HepG2 (cell line): ENCODE data around the gene CACNA1C. TPM values are rescaled to one million over a fixed set of nuclear protein-coding genes. Genes with fewer than 3 reads are reported as not detected.

Source experiments
- ATAC-seq: fragments of 200-7000 bp; cut with Tn5 transposase; 3 replicates; pipeline ENCODE4 v1.9.1; 2020; ENCODE audit warnings: mild to moderate bottlenecking, moderate library complexity
- BruUV-seq: library from RNA; stranded (reverse); fragments of 400-500 nt; replicated peaks from 2 replicates; lab custom pipeline; 2021; lab: Mats Ljungman, UMichigan
- CTCF ChIA-PET: fragments of 300-600 bp; formaldehyde crosslinking; extraction: SDS; loops from one replicate; lab custom pipeline; 2021; ENCODE audit warnings: low total read pairs, inconsistent platforms, low intra/inter-chr PET ratio; lab: Yijun Ruan, JAX
- POLR2A ChIA-PET: fragments of 350-600 bp; sonication (Branson Sonifier 250); formaldehyde crosslinking; loops from one replicate; lab custom pipeline; 2020; ENCODE audit warnings: antibody characterized with exemption, inconsistent platforms; lab: Yijun Ruan, JAX
- DNase-seq: peaks from one replicate; pipeline ENCODE4 v3.0.0-alpha.2; 2015; ENCODE audit warnings: low spot score
- FAIRE-seq: peaks from 3 replicates; lab custom pipeline; 2011; peaks lifted over from hg19 to GRCh38; lab: Jason Lieb, UNC
- H2AFZ ChIP-seq: one replicate; pipeline ENCODE4 v1.6.1; 2011; ENCODE audit warnings: low read length, inconsistent platforms
- H3K27ac ChIP-seq: fragments of 300-600 bp; 3 replicates; pipeline ENCODE4 v1.8.0; 2011; ENCODE audit warnings: mixed run types, mild to moderate bottlenecking, mixed read lengths, low read length, inconsistent platforms; ENCODE audit not compliant: insufficient read depth; ENCODE audit errors: extremely low read length
- H3K27me3 ChIP-seq, 2 experiments: fragments of 200-600 bp in 1 of 2; 2 replicates in 1 of 2; 3 replicates in 1 of 2; pipeline versions ENCODE4 v1.6.0 to v1.8.0; 2011; ENCODE audit warnings: low read length in 2 of 2, mild to moderate bottlenecking in 2 of 2, moderate library complexity in 2 of 2, inconsistent platforms in 1 of 2; ENCODE audit not compliant: insufficient read depth in 2 of 2, control insufficient read depth in 1 of 2
- H3K36me3 ChIP-seq, 2 experiments: fragments of 200-600 bp in 1 of 2; replicated peaks in 1 of 2; 2 replicates in 1 of 2; 3 replicates in 1 of 2; pipeline versions ENCODE4 v1.5.1 to v1.8.0; 2011; ENCODE audit warnings: low read length in 2 of 2, inconsistent platforms in 1 of 2; ENCODE audit not compliant: insufficient read depth in 2 of 2, control insufficient read depth in 1 of 2
- H3K4me1 ChIP-seq: 2 replicates; pipeline ENCODE4 v1.5.1; 2012; ENCODE audit warnings: low read length, inconsistent platforms; ENCODE audit not compliant: insufficient read depth
- H3K4me2 ChIP-seq: 2 replicates; pipeline ENCODE4 v1.6.0; 2011; ENCODE audit warnings: low read depth, low read length, inconsistent platforms
- H3K4me3 ChIP-seq, 3 experiments: fragments of 200-600 bp in 1 of 3; sonication (generic), shearing (Covaris generic) in 1 of 3; replicated peaks in 1 of 3; 2 replicates each; pipeline ENCODE4 v1.5.1; 2011 to 2016; ENCODE audit warnings: low read length in 3 of 3, inconsistent platforms in 2 of 3, low read depth in 2 of 3, mild to moderate bottlenecking in 2 of 3, control low read depth in 1 of 3, mixed read lengths in 1 of 3; ENCODE audit not compliant: insufficient read depth in 1 of 3
- H3K79me2 ChIP-seq: one replicate; pipeline ENCODE4 v1.6.1; 2011; ENCODE audit warnings: low read length, inconsistent platforms; ENCODE audit not compliant: insufficient read depth
- H3K9ac ChIP-seq: 2 replicates; pipeline ENCODE4 v1.6.0; 2011; ENCODE audit warnings: mild to moderate bottlenecking, low read depth, low read length, inconsistent platforms; ENCODE audit not compliant: insufficient read depth
- H3K9me3 ChIP-seq: 2 replicates; pipeline ENCODE4 v1.5.1; 2012; ENCODE audit warnings: mild to moderate bottlenecking, low read length
- H4K20me1 ChIP-seq: 2 replicates; pipeline ENCODE4 v1.6.0; 2011; ENCODE audit warnings: inconsistent platforms, mild to moderate bottlenecking, low read length, moderate library complexity; ENCODE audit not compliant: insufficient read depth
- HNRNPLL ChIP-seq: fragments of 200-400 bp; formaldehyde crosslinking; IDR thresholded peaks from 2 replicates; pipeline ENCODE4 v1.6.1; 2017; ENCODE audit warnings: mild to moderate bottlenecking, low read depth, low read length; ENCODE audit not compliant: poor library complexity, severe bottlenecking
- RAD21 ChIP-seq: fragments of 450-650 bp; formaldehyde crosslinking; IDR thresholded peaks from 2 replicates; pipeline ENCODE4 v1.5.0; 2020; ENCODE audit warnings: mild to moderate bottlenecking
- SMAD1 ChIP-seq: sonication (generic); formaldehyde crosslinking; IDR thresholded peaks from 2 replicates; pipeline ENCODE4 v1.4.0; 2020; ENCODE audit warnings: missing genetic modification reagents, low read depth, mild to moderate bottlenecking, borderline replicate concordance
- SMC3 ChIP-seq: IDR thresholded peaks from 2 replicates; pipeline ENCODE4 v1.6.1; 2011; ENCODE audit warnings: low read length, improper control_type of control experiment
- ZNF24 ChIP-seq: fragments of 450-650 bp; IDR thresholded peaks from 2 replicates; pipeline ENCODE4 v1.6.1; 2017; ENCODE audit warnings: antibody characterized with exemption, mild to moderate bottlenecking
- ZNF329 ChIP-seq: sonication (generic); formaldehyde crosslinking; IDR thresholded peaks from 2 replicates; pipeline ENCODE4 v1.9.0; 2021; ENCODE audit warnings: low read depth, mild to moderate bottlenecking, missing genetic modification reagents
- ZNF33A ChIP-seq: sonication (generic); formaldehyde crosslinking; IDR thresholded peaks from 2 replicates; pipeline ENCODE4 v1.5.1; 2020; ENCODE audit warnings: missing genetic modification reagents, mild to moderate bottlenecking, moderate library complexity, borderline replicate concordance
- ZNF367 ChIP-seq: sonication (generic); formaldehyde crosslinking; IDR thresholded peaks from 2 replicates; pipeline ENCODE4 v1.4.0; 2020; ENCODE audit warnings: missing genetic modification reagents, borderline replicate concordance
- WGBS: methylation state at CpG from one replicate; pipeline ENCODE4 v1.1.6; 2017; ENCODE audit warnings: low lambda C conversion rate; 5-methylcytosine and 5-hydroxymethylcytosine counted together
- in situ Hi-C: cut with HindIII; loops from 2 replicates; pipeline ENCODE4 v1.10.0; 2017; ENCODE audit warnings: low pct_unique_long_range_greater_than_20kb; ENCODE audit not compliant: extremely low pct_ligation_motif_present
- intact Hi-C: fragments of 100-400 bp; cut with micrococcal nuclease; formaldehyde crosslinking; loops from one replicate; pipeline ENCODE4 v1.10.0; 2022; ENCODE audit not compliant: unreplicated experiment
- polyA plus RNA-seq, 8 experiments: library from polyadenylated mRNA; depleted of rRNA in 3 of 8; stranded (reverse) in 7 of 8; unstranded in 1 of 8; fragments of >200 nt; fragmentation: Illumina TruSeq in 4 of 8; extraction: Trizol in 4 of 8; gene quantifications; 2 replicates each; pipeline versions ENCODE4 v1.2.1 to v1.2.3, GENCODE V29; 2011 to 2016; ENCODE audit warnings: low read depth in 4 of 8, missing spikeins in 1 of 8, mixed read lengths in 1 of 8; ENCODE audit not compliant: insufficient read depth in 1 of 8
- total RNA-seq, 5 experiments: library from RNA; depleted of rRNA; stranded (reverse); fragments of >200 nt; fragmentation: Illumina TruSeq; extraction: Trizol; gene quantifications; 2 replicates each; pipeline ENCODE4 v1.2.3, GENCODE V29; 2016; ENCODE audit warnings: low read depth in 1 of 5
- TF ChIP-seq, protein P1 (sequence below): sonication (generic); formaldehyde crosslinking; IDR thresholded peaks from 2 replicates; pipeline ENCODE4 v1.5.0; 2020; ENCODE audit warnings: mild to moderate bottlenecking, missing genetic modification reagents, moderate library complexity
- TF ChIP-seq, protein P2 (sequence below): IDR thresholded peaks from 2 replicates; pipeline ENCODE4 v1.6.1; 2016; ENCODE audit warnings: missing compliant biosample characterization, missing genetic modification reagents, borderline replicate concordance
- TF ChIP-seq, protein P3 (sequence below): fragments of 450-650 bp; IDR thresholded peaks from 2 replicates; pipeline ENCODE4 v1.6.1; 2017; ENCODE audit warnings: mild to moderate bottlenecking
- TF ChIP-seq, protein P4 (sequence below): sonication (generic); formaldehyde crosslinking; IDR thresholded peaks from 2 replicates; pipeline ENCODE4 v1.4.0; 2020; ENCODE audit warnings: mild to moderate bottlenecking, missing genetic modification reagents, borderline replicate concordance

Gene CACNA1C
- total and polyA plus RNA-seq, 2 of the 13 experiments (the other 11 are each of a cell fraction or from before 2014, with no cell fraction given): not detected

DNA sequence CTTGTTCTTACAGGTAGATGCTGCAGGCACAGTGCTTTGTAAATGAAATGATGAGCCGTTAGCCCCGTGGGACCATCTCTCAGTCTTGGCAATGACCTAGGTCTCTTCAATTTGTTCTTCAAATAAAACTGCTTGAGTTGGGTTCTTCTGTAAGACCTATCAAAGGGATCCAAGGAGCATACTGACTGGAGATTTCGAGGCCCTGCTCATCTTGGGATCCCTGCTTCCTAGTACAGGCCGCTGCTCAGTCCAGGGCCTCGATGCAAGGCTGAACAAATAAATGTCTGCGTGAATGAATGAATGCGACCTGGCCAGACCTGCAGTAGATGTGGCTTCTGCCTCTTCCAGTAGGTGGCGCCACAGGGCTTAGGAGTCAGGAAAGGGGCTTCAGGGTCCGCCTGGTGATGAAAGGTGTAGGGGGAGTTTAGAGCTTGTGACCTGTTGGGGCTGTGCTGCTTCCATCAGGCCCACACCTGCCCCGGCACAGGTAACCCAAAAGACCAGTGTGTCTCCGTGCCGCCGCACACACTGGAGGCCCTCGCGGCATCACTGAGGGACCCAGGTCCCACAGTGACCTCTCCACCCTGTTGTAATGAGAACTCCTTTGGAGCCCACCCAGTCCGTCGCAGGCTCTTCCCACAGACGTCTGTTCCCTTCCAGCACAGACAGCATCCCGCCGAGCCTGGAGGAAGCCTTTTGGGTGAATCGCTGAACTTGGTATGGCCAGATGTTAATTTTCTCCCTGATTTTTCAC is 4.4 kb downstream of the CACNA1C start (continued):
- TF ChIP-seq, protein P1, sequence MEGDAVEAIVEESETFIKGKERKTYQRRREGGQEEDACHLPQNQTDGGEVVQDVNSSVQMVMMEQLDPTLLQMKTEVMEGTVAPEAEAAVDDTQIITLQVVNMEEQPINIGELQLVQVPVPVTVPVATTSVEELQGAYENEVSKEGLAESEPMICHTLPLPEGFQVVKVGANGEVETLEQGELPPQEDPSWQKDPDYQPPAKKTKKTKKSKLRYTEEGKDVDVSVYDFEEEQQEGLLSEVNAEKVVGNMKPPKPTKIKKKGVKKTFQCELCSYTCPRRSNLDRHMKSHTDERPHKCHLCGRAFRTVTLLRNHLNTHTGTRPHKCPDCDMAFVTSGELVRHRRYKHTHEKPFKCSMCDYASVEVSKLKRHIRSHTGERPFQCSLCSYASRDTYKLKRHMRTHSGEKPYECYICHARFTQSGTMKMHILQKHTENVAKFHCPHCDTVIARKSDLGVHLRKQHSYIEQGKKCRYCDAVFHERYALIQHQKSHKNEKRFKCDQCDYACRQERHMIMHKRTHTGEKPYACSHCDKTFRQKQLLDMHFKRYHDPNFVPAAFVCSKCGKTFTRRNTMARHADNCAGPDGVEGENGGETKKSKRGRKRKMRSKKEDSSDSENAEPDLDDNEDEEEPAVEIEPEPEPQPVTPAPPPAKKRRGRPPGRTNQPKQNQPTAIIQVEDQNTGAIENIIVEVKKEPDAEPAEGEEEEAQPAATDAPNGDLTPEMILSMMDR (CRISPR knock-in tag): peak; percentile 94
- TF ChIP-seq, protein P2, sequence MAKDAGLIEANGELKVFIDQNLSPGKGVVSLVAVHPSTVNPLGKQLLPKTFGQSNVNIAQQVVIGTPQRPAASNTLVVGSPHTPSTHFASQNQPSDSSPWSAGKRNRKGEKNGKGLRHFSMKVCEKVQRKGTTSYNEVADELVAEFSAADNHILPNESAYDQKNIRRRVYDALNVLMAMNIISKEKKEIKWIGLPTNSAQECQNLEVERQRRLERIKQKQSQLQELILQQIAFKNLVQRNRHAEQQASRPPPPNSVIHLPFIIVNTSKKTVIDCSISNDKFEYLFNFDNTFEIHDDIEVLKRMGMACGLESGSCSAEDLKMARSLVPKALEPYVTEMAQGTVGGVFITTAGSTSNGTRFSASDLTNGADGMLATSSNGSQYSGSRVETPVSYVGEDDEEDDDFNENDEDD (CRISPR knock-in tag): no peak
- TF ChIP-seq ZNF24 (peak; percentile 93), ZNF367 (CRISPR knock-in tag) (no peak), SMC3 (peak; percentile 81), RAD21 (CRISPR knock-in tag) (peak; percentile 76), ZNF329 (CRISPR knock-in tag) (no peak)

DNA sequence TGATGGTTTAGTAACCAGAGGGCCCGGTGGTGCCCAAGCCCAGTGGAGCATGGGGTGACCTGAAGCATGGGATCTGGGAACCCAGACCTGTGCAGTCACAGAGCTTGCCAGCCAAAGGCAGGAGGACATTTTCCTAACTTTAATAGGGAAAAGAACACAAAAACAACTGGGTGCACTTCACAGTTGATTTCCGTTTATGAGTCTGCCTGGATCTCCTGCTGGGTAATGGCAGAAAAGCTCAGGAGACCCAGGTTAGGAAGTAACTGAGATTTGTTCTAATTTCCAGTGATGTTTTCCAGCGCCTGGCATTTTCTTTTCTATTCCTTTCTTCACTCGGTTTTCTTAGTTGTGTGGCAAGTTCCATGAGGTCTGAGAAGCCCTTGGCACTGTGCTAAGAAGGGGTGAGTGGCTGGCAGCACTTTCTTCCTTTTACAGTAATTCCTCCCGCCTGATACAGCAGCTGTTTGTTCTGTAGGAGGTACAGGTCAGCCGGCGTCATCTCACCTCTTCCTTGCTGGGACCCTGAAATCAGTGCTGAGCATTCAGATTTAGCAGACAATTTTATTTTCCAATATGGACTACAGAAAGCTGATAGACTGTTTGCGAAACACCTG is 5.1 kb downstream of the CACNA1C start:
- Histone ChIP-seq H2AFZ (no peak overlapping the region), H3K4me1 (peaks cover 5% of the 10 kb centered on the region; the same call in 1 of the 2 replicates), H4K20me1 (no peaks in the 10 kb centered on the region), H3K4me2 (no peak overlapping the region), H3K4me3 (no peak overlapping the region), H3K9ac (no peak overlapping the region), H3K36me3 (no peaks in the 10 kb centered on the region), H3K27ac (no peak overlapping the region), H3K27me3 (peaks cover 3 to 86% of the 10 kb centered on the region in 2 experiments), H3K9me3 (no peaks in the 10 kb centered on the region), H3K79me2 (no peaks in the 10 kb centered on the region)
- in situ Hi-C loops (loop anchor here (5.0 to 10.0 kb wide), 2 partner anchors 224 to 527 kb away; no protein-coding TSS in a partner anchor), intact Hi-C loops (loop anchor here (1.0 kb wide), 1 partner anchor 227 kb away; no protein-coding TSS in a partner anchor)
- BruUV-seq: no TSS peak
- no peak for FAIRE-seq
- ChIA-PET CTCF (interaction anchor here (1.7 to 2.3 kb wide), 3 partner anchors 227 to 525 kb away, joined by 5 to 19 read pairs (median 7); no protein-coding TSS in a partner anchor), POLR2A (no interaction called here)
- ATAC-seq: no peak
- DNase-seq: no peak
- WGBS: 30% methylated on average over 7 of the region's 8 CpGs
- TF ChIP-seq SMAD1 (CRISPR knock-in tag) (no peak), ZNF33A (CRISPR knock-in tag) (no peak), HNRNPLL (no peak)
- TF ChIP-seq, protein P3, sequence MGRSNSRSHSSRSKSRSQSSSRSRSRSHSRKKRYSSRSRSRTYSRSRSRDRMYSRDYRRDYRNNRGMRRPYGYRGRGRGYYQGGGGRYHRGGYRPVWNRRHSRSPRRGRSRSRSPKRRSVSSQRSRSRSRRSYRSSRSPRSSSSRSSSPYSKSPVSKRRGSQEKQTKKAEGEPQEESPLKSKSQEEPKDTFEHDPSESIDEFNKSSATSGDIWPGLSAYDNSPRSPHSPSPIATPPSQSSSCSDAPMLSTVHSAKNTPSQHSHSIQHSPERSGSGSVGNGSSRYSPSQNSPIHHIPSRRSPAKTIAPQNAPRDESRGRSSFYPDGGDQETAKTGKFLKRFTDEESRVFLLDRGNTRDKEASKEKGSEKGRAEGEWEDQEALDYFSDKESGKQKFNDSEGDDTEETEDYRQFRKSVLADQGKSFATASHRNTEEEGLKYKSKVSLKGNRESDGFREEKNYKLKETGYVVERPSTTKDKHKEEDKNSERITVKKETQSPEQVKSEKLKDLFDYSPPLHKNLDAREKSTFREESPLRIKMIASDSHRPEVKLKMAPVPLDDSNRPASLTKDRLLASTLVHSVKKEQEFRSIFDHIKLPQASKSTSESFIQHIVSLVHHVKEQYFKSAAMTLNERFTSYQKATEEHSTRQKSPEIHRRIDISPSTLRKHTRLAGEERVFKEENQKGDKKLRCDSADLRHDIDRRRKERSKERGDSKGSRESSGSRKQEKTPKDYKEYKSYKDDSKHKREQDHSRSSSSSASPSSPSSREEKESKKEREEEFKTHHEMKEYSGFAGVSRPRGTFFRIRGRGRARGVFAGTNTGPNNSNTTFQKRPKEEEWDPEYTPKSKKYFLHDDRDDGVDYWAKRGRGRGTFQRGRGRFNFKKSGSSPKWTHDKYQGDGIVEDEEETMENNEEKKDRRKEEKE: no peak
- TF ChIP-seq, protein P4, sequence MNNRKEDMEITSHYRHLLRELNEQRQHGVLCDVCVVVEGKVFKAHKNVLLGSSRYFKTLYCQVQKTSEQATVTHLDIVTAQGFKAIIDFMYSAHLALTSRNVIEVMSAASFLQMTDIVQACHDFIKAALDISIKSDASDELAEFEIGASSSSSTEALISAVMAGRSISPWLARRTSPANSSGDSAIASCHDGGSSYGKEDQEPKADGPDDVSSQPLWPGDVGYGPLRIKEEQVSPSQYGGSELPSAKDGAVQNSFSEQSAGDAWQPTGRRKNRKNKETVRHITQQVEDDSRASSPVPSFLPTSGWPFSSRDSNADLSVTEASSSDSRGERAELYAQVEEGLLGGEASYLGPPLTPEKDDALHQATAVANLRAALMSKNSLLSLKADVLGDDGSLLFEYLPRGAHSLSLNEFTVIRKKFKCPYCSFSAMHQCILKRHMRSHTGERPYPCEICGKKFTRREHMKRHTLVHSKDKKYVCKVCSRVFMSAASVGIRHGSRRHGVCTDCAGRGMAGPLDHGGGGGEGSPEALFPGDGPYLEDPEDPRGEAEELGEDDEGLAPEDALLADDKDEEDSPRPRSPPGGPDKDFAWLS (CRISPR knock-in tag): no peak
